ENCODE results near the gene BICRA. TPM values are rescaled to one million over a fixed set of nuclear protein-coding genes. Genes with fewer than 3 reads are reported as not detected.

Gene BICRA
- total and polyA plus RNA-seq, 2 of the 8 experiments (the other 6 are each of a cell fraction or from before 2014, with no cell fraction given) = 1.5 to 29.2 TPM

DNA sequence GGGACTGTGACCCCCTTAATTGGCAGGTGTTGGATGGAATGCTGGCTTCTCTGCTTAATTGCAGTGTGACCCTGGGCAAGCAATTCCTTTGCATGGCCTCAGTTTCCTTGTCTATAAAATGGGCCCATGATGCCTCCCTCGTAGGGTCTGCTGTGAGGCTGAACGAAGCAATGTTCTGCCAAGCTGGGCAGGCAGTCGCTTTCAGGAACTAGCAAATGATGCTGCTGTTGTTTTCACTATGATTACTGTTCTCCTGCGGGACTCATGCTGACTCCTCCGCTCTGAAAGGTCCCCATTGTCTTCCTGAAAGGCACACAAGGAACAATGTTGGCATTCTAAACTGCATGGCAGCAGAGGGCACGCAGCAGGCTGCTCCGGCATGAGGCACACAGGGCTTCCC is 6.8 kb downstream of the BICRA start:
- Histone ChIP-seq H2BK20ac (ENCODE audit: low read length) (no peak overlapping the region), H3K18ac (ENCODE audit: extremely low read depth, low read length) (no peak overlapping the region), H3K79me1 (ENCODE audit: low read depth, low read length) (peaks cover 26% of the 10 kb centered on the region), H2BK15ac (ENCODE audit: low read length) (0 out of 2 replicates have a peak overlapping the region, but pooled peaks have one; percentile 19), H3K79me2 (ENCODE audit: control insufficient read depth in 1 of 2, insufficient read depth in 2 of 2, low read length in 2 of 2) (peaks cover 39 to 94% of the 10 kb centered on the region in 2 experiments), H4K20me1 (replicated peaks in 1 of 2; ENCODE audit: control insufficient read depth in 1 of 2, insufficient read depth in 2 of 2, low read length in 2 of 2) (peaks cover 5 to 20% of the 10 kb centered on the region in 2 experiments), H2BK12ac (ENCODE audit: low read depth, low read length) (peak overlapping the region; percentile 92; the same call in 1 of the 2 replicates), H3K4me2 (ENCODE audit: insufficient read depth in 1 of 2, low read depth in 2 of 2, low read length in 2 of 2) (no peak overlapping the region; a peak in 1 of 4 replicates), H3K36me3 (ENCODE audit: control insufficient read depth in 2 of 4, insufficient read depth in 4 of 4, low read length in 3 of 4) (no peaks in the 10 kb centered on the region; a peak in 1 of 8 replicates), H2AFZ (ENCODE audit: low read length) (no peak overlapping the region), H2BK120ac (replicated peaks; ENCODE audit: low read depth, low read length) (no peak overlapping the region), H3K27ac (ENCODE audit: low read depth, low read length) (no peak overlapping the region), H4K91ac (replicated peaks; ENCODE audit: insufficient read length, low read length) (no peak overlapping the region), H3K4me3 (ENCODE audit: extremely low read depth in 1 of 4, insufficient read depth in 2 of 4, low read depth in 3 of 4, low read length in 4 of 4) (no peak overlapping the region), H4K8ac (ENCODE audit: extremely low read depth, insufficient read depth, low read length) (no peak overlapping the region), H3K23me2 (ENCODE audit: low read depth, low read length) (no peaks in the 10 kb centered on the region), H3K9ac (replicated peaks in 1 of 4; ENCODE audit: extremely low read depth in 1 of 4, low read depth in 3 of 4, low read length in 3 of 4) (peak overlapping the region in 1 of 4 experiments; percentile 27; a peak in 1 of 7 replicates), H2BK5ac (ENCODE audit: low read depth, low read length) (peak overlapping the region; percentile 48; the same call in 1 of the 2 replicates), H3K56ac (replicated peaks; ENCODE audit: insufficient read length, low read depth, low read length) (no peak overlapping the region), H3K27me3 (replicated peaks in 1 of 4; ENCODE audit: control insufficient read depth in 3 of 4, extremely low read depth in 1 of 4, insufficient read depth in 3 of 4, low read length in 3 of 4) (no peaks in the 10 kb centered on the region), H3K23ac (ENCODE audit: insufficient read length) (no peak overlapping the region), H3K4ac (replicated peaks; ENCODE audit: insufficient read length, low read depth, low read length) (no peak overlapping the region), H3K14ac (ENCODE audit: insufficient read length) (no peak overlapping the region), H3K9me3 (ENCODE audit: insufficient read depth in 2 of 2, low read depth in 1 of 2, low read length in 1 of 2) (no peaks in the 10 kb centered on the region), H2AK5ac (ENCODE audit: low read depth, low read length) (peak overlapping the region; percentile 29), H4K5ac (ENCODE audit: insufficient read length, low read depth, low read length) (no peak overlapping the region), H3K4me1 (replicated peaks in 1 of 4; ENCODE audit: control insufficient read depth in 3 of 4, insufficient read depth in 4 of 4, low read length in 3 of 4) (peaks cover 26 to 58% (median 43%) of the 10 kb centered on the region in 4 experiments)
- ChIA-PET CTCF (ENCODE audit: partially characterized antibody) (no interaction called here), POLR2A (ENCODE audit: partially characterized antibody) (no interaction called here)
- no peak for FAIRE-seq
- 89% methylated on average over 7 of the region's 7 CpGs; no CpG with 5 or more reads in 1 of the 2 experiments for WGBS, 2 experiments (ENCODE audit: extremely low coverage in 1 of 2, insufficient coverage in 1 of 2, insufficient read length in 1 of 2, insufficient replicate concordance in 2 of 2, low coverage in 1 of 2, low lambda C conversion rate in 2 of 2, missing lambda C conversion rate in 1 of 2)
- no peak for DNase-seq (ENCODE audit: low read depth in 1 of 2, low spot score in 2 of 2)
- TF ChIP-seq EP300 (IDR thresholded peaks at IDR 0.05; ENCODE audit: borderline replicate concordance in 1 of 2, low read depth in 2 of 2, low read length in 2 of 2) = no peak
- TF ChIP-seq, protein P1, sequence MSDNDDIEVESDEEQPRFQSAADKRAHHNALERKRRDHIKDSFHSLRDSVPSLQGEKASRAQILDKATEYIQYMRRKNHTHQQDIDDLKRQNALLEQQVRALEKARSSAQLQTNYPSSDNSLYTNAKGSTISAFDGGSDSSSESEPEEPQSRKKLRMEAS (IDR thresholded peaks at IDR 0.05) = no peak
- TF ChIP-seq RBBP5 (IDR thresholded peaks at IDR 0.05; ENCODE audit: borderline replicate concordance, low read depth, low read length) = no peak
- no peak for TF ChIP-seq SIN3A (conservative IDR thresholded peaks at IDR 0.05 in 1 of 2, IDR thresholded peaks at IDR 0.05 in 1 of 2; ENCODE audit: low read depth in 1 of 2, low read length in 2 of 2)
- no peak for TF ChIP-seq RAD21 (IDR thresholded peaks at IDR 0.05 in 1 of 2, conservative IDR thresholded peaks at IDR 0.05 in 1 of 2; ENCODE audit: low read depth in 2 of 2, low read length in 2 of 2)
- no peak for TF ChIP-seq SIX5 (IDR thresholded peaks at IDR 0.05; ENCODE audit: low read depth, low read length)
- no peak for TF ChIP-seq SRF (IDR thresholded peaks at IDR 0.05; ENCODE audit: low read depth, low read length)
- TF ChIP-seq HDAC6 (IDR thresholded peaks at IDR 0.05; ENCODE audit: low read depth, low read length) = no peak
- TF ChIP-seq CTCF (IDR thresholded peaks at IDR 0.05; ENCODE audit: control extremely low read depth in 1 of 3, insufficient read depth in 1 of 3, low read depth in 1 of 3, low read length in 3 of 3) = no peak
- TF ChIP-seq BRCA1 (IDR thresholded peaks at IDR 0.05; ENCODE audit: low read depth, low read length) = no peak

Measured in H1 (cell line).